ENCODE results near the gene FAM131B.
"Not testable (repeated sequence)": the region's sequence is repeated elsewhere in the genome, so short reads cannot be mapped to it uniquely, and the experiment has no call there.

FAM131B gene

DNA sequence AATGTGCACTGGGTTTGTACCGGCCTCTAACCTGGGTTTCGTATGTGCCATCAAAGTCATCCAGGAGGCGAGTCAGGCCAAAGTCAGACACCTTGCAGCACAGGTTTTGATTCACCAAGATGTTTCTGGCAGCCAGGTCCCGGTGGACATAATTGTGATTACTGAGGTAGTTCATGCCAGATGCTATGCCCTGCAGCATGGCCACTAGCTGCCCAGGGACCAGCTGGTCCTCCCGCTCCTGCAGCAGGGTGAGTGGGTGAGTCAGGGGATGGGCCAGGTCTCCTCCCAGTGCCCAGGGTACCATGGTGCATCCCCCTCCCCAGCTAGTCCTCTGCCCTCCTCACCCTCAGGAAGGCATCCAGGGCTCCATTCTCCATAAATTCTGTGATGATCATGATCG, 32.3 kb upstream of the FAM131B start:
- DNase-seq, result no peak

DNA sequence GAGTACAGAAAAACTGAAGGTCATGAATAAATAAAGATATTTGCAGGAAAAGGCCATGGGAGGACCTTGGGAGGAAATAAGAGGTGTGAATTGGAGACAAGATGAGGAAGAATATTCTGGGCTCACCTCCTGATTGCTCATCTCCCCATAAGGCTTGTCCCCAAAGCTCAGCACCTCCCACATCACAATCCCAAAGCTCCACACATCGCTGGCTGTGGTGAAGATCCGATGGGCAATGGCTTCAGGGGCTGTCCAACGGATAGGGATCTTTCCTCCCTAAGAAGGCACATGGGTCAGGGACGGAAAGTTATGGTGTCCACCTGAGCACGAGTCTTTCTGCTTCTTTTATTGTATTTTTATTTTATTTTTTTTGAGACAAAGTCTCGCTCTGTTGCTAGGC, 31.6 kb upstream of the FAM131B start:
- DNase-seq, result no peak

DNA sequence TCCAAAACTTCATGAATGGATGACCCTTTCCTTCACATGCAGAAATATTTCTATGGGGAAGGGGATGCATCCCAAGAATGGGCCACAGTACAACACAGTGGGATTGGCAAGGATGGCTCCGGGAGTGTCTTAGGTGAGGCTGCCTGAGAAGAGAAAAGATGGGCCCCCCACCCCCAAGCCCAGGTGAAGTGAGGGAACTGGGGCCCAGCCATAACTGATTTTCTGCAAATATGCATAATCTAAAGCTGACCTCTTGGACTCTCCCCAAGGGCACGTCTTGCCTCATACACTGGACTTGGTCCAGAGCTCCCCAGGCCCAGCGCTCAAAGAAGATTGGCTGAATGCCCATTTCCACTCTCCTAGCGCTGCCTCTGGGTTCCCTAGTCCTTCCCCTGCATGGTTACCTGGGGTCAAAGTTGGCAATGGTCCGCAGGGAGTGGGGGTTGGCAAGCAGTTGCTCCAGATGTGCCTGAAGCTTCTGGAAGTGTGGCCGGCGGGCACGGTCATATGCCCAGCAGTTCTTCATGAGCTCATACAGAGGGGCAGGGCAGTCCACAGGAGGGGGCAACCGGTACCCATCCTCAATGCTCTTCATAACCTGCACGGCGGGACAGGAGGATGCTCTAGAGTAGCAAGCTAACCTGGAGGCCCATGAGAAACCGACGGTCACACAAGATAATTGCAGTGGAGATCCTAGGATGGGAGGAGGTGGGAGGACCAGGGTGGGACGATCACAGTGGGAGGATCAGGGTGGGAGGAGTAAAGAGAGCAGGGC, 30.9 kb upstream of the FAM131B start:
- no peak for DNase-seq

DNA sequence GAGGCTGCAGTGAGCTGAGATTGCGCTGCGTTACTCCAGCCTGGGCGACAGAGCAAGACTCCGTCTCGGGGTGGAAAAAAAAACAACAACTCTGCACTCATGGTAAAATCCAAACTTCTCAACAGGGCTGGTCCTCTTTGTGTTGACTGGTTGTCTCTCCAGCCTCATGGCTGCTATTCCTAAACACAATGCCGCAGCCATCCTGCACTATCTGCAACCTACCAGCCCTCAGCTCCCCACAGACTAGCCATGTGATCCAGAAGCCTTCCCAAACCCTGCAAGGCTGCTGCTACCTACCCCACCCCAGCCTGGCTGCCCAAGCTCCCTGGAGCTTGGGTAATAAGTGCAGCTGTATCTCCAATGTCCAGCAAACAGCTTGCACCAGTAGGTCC, 30.4 kb upstream of the FAM131B start:
- no peak for DNase-seq

DNA sequence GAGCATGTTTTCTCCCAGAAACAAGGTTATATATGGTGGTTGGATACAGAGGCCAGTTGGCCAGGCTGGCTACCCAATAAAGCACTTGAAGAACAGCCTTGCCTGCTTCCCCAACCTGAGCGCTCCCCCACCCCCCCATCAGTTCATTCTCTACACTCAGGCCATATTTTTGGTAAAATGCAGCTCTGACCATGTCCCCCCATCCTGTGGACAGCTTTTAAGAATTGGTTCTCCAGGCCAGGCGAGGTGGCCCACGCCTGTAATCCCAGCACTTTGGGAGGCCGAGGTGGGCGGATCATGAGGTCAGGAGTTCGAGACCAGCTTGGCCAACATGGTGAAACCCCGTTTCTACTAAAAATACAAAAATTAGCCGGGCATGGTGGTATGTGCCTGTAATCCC, 29.9 kb upstream of the FAM131B start:
- DNase-seq, result not testable (repeated sequence)

DNA sequence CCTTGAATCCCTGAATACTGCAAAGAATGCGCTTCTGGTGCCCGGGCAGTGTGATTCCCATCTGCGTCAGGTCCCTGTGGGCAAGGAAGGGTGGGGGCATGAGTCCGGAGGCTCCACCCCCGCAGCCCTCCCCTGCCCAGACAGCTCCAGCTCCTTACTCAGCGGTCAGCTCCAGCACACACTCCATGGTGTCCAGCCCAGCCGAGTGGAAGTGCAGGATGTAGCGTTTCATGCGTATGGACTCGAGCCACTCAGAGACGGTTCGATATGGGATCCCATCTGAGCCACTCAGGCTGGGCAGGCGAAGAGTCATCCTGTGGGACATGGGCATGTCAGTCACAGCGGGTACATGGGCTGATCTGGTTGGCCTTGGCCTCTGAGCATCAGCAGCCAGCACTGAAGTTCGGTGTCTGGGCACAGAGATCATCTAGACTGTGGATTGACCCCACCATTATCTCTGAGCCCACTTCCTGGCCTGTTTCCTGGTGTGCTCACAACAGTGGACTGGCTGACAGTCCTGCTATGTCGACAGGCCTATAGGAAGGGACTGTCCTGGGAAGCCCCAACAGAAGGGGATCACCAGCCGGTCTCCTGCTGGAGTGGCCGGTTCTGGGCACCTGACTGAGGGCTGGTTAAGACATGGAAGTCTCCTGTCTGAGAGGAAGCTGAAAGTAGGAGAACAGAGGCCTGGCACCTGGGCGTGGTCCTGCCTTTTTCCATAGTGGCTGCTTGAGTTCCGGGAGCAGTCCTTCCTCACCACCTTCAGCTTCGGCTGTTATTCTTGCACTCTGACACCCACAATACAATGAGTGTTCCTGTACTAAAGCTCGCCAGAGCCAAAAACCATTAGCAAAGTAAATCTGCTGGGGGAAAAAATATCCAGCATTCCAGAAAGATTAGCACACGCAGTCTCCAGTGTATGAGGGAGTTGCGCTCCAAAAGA, 29.2 kb upstream of the FAM131B start:
- no peak for DNase-seq

DNA sequence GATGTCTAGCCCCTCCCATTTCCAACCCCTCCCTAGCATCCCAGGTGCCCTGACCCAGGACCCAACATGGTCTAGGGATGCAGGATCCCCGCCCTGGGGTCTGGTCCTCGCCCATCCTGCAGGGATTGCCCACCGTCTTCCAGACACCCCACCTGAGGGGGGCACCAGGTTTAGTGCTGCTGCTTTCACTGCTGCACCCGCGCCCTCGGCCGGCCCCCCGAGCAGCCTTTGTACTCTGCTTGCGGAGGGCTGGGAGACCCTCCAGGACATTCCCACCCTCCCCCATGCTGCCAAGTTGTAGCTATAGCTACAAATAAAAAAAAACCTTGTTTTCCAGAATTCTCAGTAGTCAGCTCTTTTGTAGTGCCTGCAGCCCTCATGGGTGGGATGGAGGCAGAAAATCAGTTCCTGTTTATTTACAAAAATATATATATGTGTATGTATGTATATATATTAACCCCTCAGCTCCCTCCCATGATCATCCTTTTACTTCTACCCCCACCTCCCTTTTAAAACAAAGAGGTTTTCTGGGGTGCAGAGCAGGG, 28.3 kb upstream of the FAM131B start:
- DNase-seq, result no peak

DNA sequence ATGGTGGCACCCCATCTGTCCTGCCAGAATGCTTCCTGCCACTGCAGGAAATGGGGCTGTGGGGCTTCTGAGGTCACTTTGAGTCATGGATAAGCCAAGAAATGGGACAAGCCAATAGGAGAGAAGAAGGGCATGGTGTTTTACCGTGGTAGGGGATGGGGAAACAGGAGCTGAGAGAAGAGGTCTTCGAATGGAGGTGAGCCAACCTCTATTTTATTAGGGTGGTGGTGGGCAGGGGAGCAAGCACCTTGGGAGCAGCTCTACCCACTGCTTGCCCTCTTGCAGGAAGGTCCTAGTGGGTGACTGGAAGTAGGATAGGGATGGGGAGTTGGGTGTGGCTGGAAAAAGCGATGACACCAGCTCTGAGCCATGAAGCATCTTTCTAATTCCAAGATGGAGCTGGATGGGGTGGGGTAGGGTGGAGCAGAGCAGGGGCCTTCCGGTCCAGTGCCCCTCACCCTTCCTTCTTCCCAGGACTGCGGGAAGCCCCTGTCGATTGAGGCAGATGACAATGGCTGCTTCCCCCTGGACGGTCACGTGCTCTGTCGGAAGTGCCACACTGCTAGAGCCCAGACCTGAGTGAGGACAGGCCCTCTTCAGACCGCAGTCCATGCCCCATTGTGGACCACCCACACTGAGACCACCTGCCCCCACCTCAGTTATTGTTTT, 27.7 kb upstream of the FAM131B start:
- no peak for DNase-seq

DNA sequence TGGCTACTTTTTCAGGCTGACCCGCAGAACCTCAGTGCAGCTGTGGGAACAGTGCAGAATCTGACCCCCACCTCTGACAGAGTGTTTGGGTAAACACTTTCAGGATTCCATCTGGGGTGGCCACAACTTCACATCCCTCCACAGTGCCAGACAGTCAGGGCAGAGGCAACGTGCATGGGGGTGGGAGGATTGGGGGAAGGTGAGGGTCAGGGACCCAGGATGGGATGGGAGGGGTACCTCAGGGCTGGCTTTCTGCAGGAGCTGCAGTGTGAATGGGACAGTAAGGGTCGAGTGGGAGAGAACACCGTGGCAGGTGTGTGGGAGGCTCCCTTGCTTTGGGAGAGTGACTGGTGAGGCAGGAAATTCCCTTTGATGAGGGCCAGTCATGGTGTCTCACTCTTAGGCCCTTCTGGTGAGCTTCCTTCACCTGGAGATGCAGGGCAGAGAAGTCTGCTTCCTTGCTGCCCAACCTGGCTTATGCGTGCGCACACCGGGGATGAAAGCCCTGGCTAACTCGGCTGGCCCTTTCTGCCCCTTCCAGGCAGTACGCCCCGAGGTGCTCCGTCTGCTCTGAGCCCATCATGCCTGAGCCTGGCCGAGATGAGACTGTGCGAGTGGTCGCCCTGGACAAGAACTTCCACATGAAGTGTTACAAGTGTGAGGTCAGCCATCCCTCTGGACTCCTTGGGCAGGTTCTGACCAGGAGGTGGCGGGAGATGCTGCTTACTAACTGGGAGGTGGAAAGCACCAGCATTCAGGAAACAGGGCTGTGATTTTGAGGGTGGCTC, 27.0 kb upstream of the FAM131B start:
- no peak for DNase-seq

DNA sequence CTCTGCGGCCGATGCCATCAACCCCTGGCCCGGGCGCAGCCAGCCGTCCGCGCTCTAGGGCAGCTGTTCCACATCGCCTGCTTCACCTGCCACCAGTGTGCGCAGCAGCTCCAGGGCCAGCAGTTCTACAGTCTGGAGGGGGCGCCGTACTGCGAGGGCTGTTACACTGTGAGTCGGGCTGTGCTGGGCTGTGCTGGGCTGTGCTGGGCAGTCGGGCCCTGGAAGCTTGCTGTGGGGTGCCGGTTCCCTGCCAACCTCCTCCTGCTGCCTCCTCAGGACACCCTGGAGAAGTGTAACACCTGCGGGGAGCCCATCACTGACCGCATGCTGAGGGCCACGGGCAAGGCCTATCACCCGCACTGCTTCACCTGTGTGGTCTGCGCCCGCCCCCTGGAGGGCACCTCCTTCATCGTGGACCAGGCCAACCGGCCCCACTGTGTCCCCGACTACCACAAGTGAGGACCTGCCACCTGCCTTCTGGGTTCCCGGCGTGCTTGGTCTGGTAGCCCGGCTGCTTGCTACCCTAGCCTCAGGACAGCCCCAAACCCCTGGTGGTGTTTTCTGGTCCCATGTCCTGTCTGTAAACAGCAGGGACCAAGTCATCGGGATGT, 26.1 kb upstream of the FAM131B start:
- DNase-seq, result no peak

DNA sequence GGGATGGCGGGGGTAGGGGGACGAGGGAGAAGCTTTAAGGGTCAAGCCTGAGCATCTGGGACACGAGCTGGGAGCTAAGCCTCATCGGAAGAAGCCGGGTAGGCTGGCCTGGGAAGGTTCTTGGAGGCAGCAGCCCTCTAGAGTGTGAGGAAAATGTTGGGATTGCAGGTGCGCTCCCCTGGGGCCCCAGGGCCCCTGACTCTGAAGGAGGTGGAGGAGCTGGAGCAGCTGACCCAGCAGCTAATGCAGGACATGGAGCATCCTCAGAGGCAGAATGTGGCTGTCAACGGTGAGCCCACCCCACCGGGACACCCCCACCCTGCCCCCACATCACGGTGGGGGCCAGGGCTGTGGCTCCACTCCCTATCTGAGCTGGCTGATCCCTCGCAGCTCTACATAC, 25.5 kb upstream of the FAM131B start:
- no peak for DNase-seq

DNA sequence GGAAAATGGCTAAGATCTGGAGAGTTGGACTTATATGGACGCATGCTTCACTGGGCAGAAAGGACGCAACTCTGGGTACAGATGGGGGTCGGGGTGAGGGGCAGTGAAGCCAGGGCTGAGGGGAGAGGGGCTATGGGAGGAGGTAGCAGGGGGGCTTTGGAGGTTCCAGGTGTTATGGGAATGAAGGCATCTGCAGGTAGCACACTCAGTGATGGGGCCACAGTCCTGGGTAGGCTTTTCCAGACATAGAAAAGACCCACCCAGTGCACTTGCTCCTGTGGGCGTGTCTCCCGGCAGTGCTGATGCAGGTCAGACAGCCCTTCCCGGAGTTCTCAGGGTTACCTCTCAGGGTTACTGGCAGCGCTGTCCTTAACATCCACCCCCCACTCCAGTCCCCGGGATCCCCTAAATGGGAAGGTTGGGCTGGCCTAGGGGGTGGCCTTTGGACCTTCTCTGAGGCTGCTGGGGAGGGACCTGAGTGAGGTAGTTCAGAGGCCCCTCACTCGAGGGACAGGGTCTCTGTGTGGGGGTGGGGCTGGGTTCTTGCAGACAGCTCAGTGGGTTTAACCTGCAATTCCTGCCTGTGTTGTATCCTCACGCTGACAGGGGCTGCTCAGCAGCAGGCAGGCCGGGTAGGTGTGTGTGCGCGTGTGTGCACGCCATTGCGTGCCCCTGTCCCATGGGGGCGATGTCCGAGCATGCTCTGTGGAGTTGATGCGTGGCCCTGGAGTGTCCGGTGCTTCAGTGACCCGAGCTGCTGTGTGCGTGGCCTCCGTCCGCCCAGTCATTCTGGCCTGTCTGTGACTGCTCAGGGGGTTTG, 24.9 kb upstream of the FAM131B start:
- no peak for DNase-seq

DNA sequence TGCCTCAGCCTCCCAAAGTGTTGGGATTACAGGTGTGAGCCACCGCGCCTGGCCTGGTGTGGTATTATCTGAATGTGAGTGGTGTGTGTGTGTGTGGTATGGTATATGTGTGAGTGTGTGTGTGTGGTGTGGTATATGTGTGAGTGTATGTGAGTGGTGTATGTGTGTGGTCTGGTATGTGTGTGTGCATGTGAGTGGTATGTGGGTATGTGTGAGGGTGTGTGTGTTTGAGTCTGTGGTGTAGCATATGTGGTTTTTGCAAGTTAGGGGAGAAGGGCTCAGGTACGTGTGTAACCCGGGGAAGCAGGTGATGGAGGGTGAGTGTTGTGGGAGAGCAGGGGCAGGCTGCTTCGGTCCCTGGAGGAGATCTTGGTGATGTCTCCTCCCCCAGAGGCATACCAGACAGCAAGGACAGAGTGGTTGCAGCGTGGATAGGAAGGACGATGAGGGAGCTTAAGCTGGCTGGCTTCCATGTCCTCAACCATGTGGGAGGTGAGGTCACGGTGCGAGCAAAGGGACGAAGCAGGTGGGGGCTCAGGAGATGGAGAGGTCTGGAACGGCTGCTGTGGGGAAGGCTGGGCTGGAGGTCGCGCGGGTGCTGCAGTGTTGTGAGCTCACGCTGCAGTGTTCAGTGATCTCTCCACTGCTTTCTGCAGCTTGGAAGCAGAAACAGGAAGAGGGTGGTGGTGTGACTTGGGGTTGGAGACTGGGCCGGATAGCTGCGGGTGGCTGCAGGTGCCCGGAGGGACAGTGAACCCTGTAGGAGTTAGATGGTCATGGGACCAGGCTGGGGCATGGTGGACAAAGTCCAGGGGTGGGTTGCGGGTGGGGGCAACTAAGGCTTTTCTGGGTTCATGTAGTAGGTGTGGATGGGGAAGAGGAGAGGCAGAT, 23.6 kb upstream of the FAM131B start:
- no peak for DNase-seq

DNA sequence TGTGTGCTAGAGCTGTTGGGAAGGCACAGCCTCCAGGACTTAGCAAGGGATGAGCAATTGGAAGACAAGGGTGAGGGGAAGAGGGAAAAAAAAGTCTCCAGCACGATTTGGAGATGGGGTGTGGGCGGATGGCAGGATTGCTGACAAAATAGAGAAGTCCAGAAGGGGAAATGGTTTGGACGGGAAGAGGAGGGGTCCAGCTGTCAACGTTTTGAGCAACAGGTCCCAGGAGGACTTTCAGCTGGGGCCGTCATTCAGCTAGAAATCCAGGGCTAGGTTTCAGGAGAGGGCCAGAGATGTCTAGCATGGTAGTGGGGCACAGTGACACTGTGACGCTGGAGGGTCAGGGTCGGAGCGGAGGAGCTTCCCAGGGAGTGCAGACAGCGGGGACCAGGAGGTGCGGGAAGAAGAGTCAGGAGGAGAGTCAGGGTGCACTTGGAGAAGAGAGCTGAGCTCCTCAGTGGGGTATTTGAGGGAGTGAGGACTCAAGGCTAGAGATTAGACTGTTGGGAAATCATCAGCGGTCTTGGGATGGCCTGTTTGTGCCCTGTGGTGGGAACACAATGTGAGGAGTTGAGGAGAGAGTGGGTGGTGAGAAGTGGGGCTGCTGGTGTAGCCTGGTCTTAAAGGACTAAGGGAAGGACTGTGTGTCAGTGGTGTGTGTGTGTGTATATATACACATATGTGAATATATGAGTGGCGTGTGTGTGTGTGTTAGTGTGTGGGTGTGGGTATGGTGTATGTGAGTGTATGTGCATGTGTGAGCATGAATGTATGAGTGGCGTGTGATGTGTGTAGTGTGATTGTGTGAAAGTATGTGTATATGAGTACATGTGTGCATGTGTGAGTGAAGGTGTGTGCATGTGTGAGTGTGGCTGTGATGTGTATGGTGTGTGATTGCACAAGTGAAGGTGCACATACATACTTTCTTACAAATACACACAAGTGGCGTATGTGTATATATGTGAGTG, 22.4 kb upstream of the FAM131B start:
- DNase-seq, result no peak

DNA sequence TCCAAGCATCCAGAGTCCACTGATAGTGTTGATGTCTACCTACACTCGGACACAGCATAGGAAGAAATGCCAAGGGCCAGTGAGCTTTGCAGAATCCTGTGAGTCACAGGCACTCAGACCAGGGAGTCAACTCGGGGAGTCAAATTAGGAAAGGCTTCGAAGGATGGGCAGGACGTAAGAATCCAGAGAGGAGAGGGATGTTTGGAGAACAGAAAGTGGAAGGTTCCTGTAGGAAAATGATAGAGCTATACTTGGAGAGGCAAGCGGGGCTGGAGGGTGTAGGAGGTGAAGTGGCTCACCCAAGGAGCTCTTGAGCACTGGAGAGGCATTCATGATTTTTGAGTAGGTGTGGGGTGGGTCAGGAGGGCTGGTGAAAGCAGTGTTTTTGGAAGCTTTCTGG, 21.6 kb upstream of the FAM131B start:
- no peak for DNase-seq

DNA sequence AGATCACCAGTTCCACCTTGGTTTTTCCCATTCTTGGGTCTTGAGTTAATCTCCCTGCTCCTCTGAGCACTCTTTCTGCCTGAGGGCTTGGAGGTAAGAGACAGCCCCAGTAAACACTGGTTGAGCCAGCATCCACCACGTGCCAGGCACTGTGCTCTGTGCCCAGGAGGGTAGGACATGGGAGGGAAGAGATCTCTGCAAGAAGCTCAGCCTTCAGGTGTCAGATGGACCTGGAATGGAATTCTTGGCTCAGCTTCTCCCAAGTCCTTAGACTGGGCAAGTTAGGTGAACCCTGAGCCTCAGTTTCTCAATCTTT, 21.1 kb upstream of the FAM131B start:
- DNase-seq, result no peak

DNA sequence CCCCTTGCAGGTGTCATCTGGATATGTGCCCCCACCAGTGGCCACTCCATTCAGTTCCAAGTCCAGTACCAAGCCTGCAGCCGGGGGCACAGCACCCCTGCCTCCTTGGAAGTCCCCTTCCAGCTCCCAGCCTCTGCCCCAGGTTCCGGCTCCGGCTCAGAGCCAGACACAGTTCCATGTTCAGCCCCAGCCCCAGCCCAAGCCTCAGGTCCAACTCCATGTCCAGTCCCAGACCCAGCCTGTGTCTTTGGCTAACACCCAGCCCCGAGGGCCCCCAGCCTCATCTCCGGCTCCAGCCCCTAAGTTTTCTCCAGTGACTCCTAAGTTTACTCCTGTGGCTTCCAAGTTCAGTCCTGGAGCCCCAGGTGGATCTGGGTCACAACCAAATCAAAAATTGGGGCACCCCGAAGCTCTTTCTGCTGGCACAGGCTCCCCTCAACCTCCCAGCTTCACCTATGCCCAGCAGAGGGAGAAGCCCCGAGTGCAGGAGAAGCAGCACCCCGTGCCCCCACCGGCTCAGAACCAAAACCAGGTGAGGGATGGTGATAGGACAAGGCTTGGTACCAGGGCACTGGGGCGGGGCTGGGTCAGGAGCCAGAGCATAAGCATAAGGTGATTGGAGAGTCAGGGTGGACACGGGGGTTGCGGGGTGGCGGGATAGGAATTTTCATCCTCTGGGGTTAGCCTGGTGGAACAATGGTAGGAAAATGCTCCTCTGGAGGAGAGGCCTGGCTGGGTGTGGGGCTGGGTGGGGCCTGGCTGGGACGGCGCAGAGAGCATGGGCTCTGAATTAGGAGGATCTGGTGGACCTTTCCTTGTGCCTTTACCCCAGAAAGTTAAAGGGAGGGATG, 20.5 kb upstream of the FAM131B start:
- DNase-seq, result no peak
